GM19438 (cell line): ENCODE measurements around the gene SCAP.

Experiments used
- ATAC-seq: cut with Tn5 transposase; IDR thresholded peaks from one replicate; pipeline ENCODE4 v1.9.1; 2021; ENCODE audit warnings: low read depth; ENCODE audit not compliant: unreplicated experiment

SCAP gene

DNA sequence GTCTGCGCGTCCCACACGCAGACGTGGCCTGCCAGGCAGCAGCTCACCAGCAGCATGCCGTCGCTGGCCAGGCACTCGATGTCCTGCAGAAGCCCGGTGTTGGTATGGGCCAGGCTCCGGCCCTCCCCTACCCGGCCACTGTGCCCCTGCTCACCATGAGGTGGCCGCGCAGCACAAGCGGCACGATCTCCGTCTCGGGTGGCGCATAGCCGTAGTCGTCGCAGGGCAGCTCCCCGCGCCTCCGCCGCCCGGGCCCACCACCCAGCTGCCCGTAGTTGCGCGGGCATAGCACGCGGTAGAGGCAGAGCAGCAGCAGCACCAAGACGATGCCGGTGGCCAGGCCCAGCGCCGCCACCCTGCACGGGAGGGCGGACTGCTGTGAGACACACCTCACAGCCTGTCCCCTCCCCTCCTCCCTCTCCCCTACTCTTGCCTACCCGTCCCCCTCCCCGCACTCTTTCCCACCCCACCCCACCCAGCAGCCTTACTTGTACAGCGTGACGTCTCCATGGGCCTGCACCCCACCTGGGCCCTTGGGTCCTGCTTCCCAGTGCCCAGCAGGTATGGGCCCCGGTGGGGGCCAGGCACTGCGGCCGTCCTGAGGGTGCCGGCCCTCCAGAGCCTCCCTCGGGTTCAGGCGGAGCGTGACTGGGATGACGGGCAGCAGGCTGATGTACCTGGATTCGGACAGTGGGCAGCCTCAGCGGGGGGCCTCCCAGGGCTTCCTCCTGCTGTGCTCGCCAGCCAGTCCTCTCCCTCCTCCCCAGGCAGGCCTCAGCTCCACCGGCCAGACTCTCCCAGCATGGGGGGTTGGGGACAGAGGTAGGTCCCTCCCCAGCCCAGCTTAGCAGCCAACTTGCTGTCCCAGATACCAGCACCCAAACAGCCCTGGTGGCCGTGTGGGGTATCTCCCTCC is 57.3 kb downstream of the SCAP start:
- ATAC-seq, result no peak

DNA sequence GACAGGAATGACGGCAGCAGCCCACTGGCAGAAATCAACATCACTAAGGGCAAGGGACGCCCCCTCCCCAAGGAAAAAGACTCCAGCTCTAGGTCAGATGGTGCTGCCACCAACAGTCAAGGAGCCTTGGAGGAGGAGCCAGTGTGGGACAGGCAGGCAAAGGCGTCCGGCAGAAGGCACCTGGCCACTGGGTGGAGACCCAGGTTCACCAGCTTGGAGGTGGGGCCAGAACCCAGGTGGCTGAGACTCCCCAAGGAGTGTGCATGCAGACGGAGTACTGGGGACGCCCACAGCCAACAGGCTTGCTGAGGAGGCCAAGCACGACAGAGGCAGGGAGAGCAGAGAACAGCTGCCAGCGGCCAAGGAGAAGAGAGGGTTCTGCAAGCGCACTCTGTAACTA is 59.7 kb downstream of the SCAP start:
- ATAC-seq, result no peak

DNA sequence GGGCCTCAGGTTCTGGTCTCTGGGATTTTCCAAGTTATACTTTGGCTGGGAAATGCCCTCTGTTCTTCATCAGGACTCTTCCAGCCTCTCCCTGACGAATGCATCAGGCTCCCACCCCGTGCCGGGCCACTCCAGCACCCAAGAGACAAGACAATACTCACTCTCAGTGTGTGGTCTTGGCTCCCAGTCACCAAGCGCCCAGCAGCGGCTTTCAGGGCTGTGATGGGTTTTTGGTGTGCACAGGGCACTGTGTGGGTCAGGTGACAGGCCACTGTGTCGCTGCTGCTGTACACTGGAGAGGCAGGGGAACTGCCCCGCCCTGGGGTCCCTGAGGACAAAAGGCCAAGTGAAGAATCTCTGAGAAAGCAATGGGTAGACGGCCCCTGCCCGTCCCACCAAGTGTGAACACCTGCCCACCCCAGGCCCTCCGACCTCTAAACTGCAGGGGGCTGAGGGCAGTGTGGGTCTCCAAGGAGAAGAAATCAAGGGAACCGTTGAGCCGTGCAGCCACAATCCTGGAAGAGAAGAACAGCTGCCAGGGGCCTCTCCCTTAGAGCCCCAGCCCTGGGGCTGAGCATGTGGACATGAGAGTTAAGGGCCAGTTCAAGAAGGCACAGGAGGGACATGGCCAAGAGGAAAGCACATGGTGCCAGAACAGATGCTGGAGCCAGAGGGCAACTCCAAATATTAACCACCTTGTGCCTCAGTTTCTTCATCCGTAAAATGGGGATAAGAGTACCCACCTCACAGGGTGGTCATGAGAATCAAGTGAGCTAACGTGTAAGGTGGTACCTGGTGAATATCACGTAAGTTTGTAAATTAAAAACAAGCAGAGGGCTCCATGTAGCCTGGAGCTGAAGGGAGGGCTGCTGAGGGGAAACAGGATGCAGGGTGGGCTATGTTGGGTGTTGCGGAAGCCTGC is 60.8 kb downstream of the SCAP start:
- ATAC-seq, result no peak

DNA sequence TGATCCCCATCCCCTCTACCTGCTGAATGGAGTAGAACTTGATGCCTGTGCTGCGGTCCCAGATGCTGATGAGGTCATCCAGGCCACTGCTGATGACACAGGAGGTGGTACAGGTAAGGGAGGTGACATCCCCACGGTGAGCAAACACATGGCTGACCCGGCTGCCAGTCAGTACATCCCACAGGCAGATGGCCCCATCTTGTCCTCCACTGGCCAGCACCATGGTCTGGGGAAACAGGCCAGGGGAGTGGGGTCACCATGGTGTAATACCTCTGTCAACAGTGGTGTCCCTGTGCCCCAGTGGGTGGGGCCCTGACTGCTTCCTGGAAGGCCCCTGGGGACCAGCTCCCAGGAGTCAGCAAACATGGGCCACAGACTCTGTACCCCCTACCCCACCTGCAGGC is 61.6 kb downstream of the SCAP start:
- no peak for ATAC-seq

GRCh38 chr3:47413751-47414150 is 62.0 kb downstream of the SCAP start:
- ATAC-seq, result no peak

DNA sequence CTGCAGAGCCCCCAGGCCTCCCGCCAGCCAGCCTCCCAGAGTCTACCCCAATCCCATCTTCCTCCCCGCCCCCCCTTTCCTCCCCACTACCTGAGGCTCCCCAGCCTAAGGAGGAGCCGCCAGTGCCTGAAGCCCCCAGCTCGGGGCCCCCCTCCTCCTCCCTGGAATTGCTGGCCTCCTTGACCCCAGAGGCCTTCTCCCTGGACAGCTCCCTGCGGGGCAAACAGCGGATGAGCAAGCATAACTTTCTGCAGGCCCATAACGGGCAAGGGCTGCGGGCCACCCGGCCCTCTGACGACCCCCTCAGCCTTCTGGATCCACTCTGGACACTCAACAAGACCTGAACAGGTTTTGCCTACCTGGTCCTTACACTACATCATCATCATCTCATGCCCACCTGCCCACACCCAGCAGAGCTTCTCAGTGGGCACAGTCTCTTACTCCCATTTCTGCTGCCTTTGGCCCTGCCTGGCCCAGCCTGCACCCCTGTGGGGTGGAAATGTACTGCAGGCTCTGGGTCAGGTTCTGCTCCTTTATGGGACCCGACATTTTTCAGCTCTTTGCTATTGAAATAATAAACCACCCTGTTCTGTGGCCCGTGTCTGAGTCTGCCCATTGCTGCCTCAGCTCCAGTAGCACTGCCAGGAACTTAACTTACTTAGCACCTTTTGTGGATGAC is 62.8 kb downstream of the SCAP start:
- ATAC-seq, result no peak

DNA sequence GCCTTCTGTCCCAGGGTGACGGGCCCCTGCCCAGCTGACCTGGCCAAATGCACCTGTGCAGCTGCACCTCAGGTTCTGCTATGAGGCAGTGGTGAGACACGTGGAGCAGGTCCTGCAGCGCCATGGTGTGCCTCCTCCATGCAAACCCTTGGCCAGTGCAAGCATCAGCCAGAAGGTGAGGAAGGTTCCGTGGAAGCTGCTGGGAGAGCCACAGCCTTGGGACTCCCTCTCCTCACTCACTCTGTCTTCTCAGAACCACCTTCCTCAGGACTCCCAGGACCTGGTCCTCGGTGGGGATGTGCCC is 63.3 kb downstream of the SCAP start:
- no peak for ATAC-seq

- no peak for ATAC-seq
Measured at GRCh38 chr3:47411696-47412452, 63.9 kb downstream of the SCAP start.

- ATAC-seq, result no peak
Measured at GRCh38 chr3:47410801-47411646, 64.7 kb downstream of the SCAP start.

DNA sequence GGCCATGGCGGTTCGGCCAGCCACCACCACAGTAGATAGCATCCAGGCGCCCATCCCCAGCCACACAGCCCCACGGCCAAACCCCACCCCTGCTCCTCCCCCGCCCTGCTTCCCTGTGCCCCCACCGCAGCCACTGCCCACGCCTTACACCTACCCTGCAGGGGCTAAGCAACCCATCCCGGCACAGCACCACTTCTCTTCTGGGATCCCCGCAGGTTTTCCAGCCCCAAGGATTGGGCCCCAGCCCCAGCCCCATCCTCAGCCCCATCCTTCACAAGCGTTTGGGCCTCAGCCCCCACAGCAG is 65.4 kb downstream of the SCAP start:
- no peak for ATAC-seq

DNA sequence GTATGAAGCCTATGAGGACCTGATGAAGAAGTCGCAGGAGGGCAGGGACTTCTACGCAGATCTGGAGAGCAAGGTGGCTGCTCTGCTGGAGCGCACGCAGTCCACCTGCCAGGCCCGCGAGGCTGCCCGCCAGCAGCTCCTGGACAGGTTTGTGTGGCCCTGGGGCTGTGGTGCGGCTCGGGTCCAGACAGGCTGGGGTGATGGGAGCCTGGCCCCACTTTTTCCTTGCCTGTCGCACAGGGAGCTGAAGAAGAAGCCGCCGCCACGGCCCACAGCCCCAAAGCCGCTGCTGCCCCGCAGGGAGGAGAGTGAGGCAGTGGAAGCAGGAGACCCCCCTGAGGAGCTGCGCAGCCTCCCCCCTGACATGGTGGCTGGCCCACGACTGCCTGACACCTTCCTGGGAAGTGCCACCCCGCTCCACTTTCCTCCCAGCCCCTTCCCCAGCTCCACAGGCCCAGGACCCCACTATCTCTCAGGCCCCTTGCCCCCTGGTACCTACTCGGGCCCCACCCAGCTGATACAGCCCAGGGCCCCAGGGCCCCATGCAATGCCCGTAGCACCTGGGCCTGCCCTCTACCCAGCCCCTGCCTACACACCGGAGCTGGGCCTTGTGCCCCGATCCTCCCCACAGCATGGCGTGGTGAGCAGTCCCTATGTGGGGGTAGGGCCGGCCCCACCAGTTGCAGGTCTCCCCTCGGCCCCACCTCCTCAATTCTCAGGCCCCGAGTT is 65.9 kb downstream of the SCAP start:
- ATAC-seq, result no peak

DNA sequence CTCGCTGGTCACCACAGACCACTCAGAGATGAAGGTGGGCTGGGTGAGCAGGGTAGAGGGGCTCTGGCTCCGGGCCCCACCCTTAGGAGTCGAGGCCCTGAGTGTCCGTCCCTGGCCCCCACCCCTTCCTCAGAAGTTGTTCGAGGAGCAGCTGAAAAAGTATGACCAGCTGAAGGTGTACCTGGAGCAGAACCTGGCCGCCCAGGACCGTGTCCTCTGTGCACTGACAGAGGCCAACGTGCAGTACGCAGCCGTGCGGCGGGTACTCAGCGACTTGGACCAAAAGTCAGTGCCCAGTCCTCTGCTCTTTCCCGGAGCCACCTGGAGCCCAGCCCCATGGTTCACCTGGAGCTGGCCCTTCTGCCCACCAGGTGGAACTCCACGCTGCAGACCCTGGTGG is 66.5 kb downstream of the SCAP start:
- no peak for ATAC-seq

- no peak for ATAC-seq
Measured at GRCh38 chr3:47408839-47409229, 66.9 kb downstream of the SCAP start.

- no peak for ATAC-seq
Measured at GRCh38 chr3:47407896-47408838, 67.6 kb downstream of the SCAP start.

DNA sequence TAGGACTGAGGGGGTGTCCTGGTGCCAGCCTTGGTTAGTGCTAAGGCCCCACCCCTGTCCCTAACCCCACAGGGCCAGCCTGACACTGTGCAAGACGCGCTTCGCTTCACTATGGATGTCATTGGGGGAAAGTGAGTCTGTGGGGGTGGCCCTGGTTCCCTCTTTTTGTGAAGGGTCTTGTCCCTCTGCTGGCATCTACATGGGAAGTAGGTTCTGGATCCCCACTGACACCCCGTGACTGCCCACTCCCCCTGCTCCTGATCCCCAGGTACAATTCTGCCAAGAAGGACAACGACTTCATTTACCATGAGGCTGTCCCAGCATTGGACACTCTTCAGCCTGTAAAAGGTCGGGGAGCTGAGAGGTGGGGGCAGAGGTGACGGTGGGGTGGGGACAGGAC is 68.5 kb downstream of the SCAP start:
- no peak for ATAC-seq

- ATAC-seq, result no peak
Measured at GRCh38 chr3:47406762-47407149, 69.0 kb downstream of the SCAP start.

DNA sequence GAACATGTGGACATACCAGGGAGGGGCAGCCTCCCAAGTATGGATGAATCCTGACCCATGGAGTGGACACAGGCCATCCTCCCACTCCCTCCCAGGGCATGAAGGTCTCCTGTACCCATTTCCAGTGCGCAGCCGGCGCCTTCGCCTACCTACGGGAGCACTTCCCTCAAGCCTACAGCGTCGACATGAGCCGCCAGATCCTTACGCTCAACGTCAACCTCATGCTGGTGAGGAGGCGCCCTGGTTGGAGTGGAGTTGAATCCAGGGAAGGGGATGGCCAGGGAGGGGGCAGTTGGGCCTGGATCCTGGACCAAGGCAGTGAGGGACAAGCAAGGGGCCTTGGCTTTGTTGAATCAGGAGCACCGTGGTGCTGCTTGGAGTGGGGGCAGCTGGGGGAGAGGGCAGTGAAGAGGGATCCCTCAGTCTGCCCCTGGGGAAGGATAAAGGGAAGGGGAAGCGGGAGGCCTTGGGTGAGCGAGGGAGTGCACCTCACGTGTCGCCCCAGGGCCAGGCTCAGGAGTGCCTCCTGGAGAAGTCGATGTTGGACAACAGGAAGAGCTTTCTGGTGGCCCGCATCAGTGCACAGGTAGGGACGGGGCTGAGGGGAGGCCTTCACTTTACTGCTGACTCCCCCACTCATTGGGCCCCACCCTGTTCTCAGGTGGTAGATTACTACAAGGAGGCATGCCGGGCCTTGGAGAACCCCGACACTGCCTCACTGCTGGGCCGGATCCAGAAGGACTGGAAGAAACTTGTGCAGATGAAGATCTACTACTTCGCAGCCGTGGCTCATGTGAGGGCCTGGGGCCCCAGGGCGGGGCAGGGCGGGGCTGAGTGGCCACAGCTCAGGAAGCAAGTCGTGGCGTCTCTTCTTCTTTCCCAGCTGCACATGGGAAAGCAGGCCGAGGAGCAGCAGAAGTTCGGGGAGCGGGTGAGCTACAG is 69.7 kb downstream of the SCAP start:
- no peak for ATAC-seq
